ENCODE measurements around the gene PROCA1.

The PROCA1 gene

GRCh38 chr17:28705074-28705659 lies 6.5 kb downstream of the PROCA1 start:
- H3K27ac ChIP-seq = no peak overlapping the region
- DNase-seq = no peak

GRCh38 chr17:28704219-28704858 lies 7.3 kb downstream of the PROCA1 start:
- TF ChIP-seq CTCF (IDR thresholded peaks at IDR 0.05; ENCODE audit: low read depth, low read length, missing control alignments) = no peak
- in situ Hi-C loops (cut with HindIII; ENCODE audit: low pct_ligation_motif_present, low sequenced_read_pairs) = no loop called here
- Histone ChIP-seq H3K36me3 (replicated peaks) (peaks cover 42% of the 10 kb centered on the region), H3K27me3 (replicated peaks) (no peaks in the 10 kb centered on the region), H3K27ac (no peak overlapping the region), H3K4me3 (ENCODE audit: low read depth, low read length) (no peak overlapping the region)
- no peak for DNase-seq

More at GRCh38 chr17:28705074-28705659, 6.5 kb downstream of the PROCA1 start:
- in situ Hi-C loops (cut with HindIII; ENCODE audit: low pct_ligation_motif_present, low sequenced_read_pairs) = no loop called here
- Histone ChIP-seq H3K36me3 (replicated peaks) (peaks cover 33% of the 10 kb centered on the region), H3K27me3 (replicated peaks) (no peaks in the 10 kb centered on the region), H3K4me3 (ENCODE audit: low read depth, low read length) (no peak overlapping the region)
- TF ChIP-seq CTCF (IDR thresholded peaks at IDR 0.05; ENCODE audit: low read depth, low read length, missing control alignments) = no peak

- no peaks in the 10 kb centered on the region for H3K27me3 ChIP-seq (replicated peaks)
- DNase-seq = no peak
- in situ Hi-C loops (cut with HindIII; ENCODE audit: low pct_ligation_motif_present, low sequenced_read_pairs) = no loop called here
- no peak for TF ChIP-seq CTCF (IDR thresholded peaks at IDR 0.05; ENCODE audit: low read depth, low read length, missing control alignments)
- H3K36me3 ChIP-seq (replicated peaks) = peaks cover 47% of the 10 kb centered on the region
- H3K4me3 ChIP-seq (ENCODE audit: low read depth, low read length) = no peak overlapping the region
- no peak overlapping the region for H3K27ac ChIP-seq
Observed at GRCh38 chr17:28703552-28704218, 8.0 kb downstream of the PROCA1 start.

- TF ChIP-seq CTCF (IDR thresholded peaks at IDR 0.05; ENCODE audit: low read depth, low read length, missing control alignments) = no peak
- in situ Hi-C loops (cut with HindIII; ENCODE audit: low pct_ligation_motif_present, low sequenced_read_pairs) = no loop called here
- no peaks in the 10 kb centered on the region for H3K27me3 ChIP-seq (replicated peaks)
- DNase-seq = no peak
- no peak overlapping the region for H3K27ac ChIP-seq
- H3K36me3 ChIP-seq (replicated peaks) = peaks cover 56% of the 10 kb centered on the region
- no peak overlapping the region for H3K4me3 ChIP-seq (ENCODE audit: low read depth, low read length)
Observed at GRCh38 chr17:28702752-28703150, 8.9 kb downstream of the PROCA1 start.

GRCh38 chr17:28702026-28702751 lies 9.5 kb downstream of the PROCA1 start:
- no peak overlapping the region for H3K27ac ChIP-seq
- H3K4me3 ChIP-seq (ENCODE audit: low read depth, low read length) = no peak overlapping the region
- H3K27me3 ChIP-seq (replicated peaks) = no peaks in the 10 kb centered on the region
- DNase-seq = no peak
- H3K36me3 ChIP-seq (replicated peaks) = peaks cover 62% of the 10 kb centered on the region
- TF ChIP-seq CTCF (IDR thresholded peaks at IDR 0.05; ENCODE audit: low read depth, low read length, missing control alignments) = no peak
- in situ Hi-C loops (cut with HindIII; ENCODE audit: low pct_ligation_motif_present, low sequenced_read_pairs) = no loop called here
